Head of caudate nucleus (tissue), 42 donors: ENCODE data around the gene UFL1.

Source experiments
- DNase-seq, 42 donors: peaks; one replicate each; pipeline versions ENCODE4 v3.0.0 to v3.0.0-alpha.2; 2020 to 2021; ENCODE audit warnings: mixed read lengths in 7 of 42
- intact Hi-C: fragments of 100-400 bp; cut with DNase I; formaldehyde crosslinking; loops from one replicate; pipeline ENCODE4 v1.15.0; 2022

The UFL1 gene

GRCh38 chr6:96563853-96564252 is 42.2 kb downstream of the UFL1 start:
- intact Hi-C loops, result no loop called here
- no peak for DNase-seq

GRCh38 chr6:96570053-96570452 is 48.4 kb downstream of the UFL1 start:
- intact Hi-C loops, result no loop called here
- DNase-seq, result no peak

DNA sequence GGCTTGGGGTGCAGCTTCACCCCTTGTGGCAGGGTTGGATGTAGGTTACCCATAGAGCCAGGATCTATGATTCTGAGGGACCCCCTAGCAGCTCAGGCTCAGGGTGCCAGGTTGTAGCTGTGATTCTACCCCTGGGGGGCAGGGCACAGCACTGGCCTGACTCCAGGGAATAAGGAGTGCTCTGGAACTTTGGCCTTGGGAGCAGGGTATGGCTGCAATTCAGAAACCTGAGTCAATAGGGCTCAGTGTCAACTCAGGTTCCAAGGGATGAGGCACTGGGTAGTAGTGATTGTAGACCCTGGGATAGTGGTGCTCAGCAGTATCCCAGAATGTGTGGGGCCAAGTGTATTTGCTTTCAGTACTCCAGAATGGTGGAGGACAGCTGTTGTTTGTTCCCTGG is 49.9 kb downstream of the UFL1 start:
- no peak for DNase-seq
- intact Hi-C loops, result no loop called here

- intact Hi-C loops, result no loop called here
- peak in 2 of 42 donors; percentile 23 to 38 for DNase-seq
Observed at GRCh38 chr6:96575359-96575758, 53.8 kb downstream of the UFL1 start.

DNA sequence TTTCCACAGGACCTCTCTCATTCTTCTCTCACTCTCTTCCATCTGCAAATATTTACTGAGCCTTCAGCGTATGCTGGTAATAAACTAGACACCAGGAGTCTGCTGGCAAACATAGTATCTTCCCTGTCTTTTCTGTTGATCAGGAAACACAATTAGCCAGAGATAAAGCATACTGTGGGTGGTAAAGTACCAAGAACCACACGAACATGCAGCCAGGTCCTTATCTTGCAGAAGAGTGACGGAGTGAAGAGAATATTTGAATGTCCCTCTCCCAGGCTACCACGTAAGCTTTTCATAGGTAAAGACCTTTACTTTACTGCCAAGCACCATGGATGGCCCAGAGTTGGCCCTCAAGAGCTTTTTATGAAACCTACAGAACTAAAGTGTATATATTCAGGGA is 54.6 kb downstream of the UFL1 start:
- no peak for DNase-seq
- intact Hi-C loops, result no loop called here

GRCh38 chr6:96582021-96582420 is 60.4 kb downstream of the UFL1 start:
- intact Hi-C loops, result no loop called here
- no peak for DNase-seq

DNA sequence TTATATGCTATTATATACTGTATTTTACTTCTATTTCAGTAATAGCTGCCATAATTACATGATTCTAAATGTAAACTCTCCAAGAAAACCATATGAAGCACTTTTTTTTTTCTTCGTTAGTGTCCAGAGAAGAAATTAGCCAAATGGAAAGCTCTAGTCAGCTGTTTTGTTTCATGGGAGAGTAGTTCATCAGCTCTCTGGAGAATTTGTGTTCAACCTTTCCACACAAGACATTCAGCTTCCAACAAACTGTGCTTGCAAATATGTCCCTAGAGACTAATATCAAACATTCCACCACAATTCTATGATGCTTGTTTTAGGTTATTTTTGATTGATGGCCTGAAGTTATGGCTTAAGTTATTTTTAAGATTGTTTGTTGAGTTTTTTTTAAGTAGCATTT is 60.8 kb downstream of the UFL1 start:
- intact Hi-C loops, result no loop called here
- no peak for DNase-seq

DNA sequence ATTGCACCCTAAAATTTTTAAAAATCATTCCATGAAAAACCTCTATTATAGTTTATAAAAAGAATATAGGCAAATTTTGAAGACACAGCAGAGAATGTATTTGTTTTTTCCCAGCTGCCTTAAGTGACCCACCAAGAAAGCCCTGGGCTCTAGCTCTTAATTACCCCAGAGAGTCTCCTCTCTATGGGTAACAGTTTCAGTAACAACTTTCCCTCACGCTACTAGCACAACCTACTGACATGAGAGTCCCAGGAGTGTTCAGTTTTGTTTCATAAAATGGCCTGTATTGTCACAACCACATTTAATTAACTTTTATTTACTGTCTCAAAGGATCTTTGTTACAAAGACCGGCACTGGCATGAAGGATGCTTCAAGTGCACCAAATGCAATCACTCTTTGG is 82.8 kb downstream of the UFL1 start:
- DNase-seq, result no peak
- intact Hi-C loops, result no loop called here
